Activated CD4-positive, alpha-beta T cell treated with anti-CD3 and anti-CD28 coated beads, Interleukin-2, amount 50 U/mL, for 1 hour (primary cell): ENCODE measurements around the gene OR10K1.
"Not testable (repeated sequence)": the region's sequence is repeated elsewhere in the genome, so short reads cannot be mapped to it uniquely, and the experiment has no call there.

Experiments used
- DNase-seq: peaks from one replicate; pipeline ENCODE4 v3.0.0-alpha.2; 2020

OR10K1 gene, protein sequence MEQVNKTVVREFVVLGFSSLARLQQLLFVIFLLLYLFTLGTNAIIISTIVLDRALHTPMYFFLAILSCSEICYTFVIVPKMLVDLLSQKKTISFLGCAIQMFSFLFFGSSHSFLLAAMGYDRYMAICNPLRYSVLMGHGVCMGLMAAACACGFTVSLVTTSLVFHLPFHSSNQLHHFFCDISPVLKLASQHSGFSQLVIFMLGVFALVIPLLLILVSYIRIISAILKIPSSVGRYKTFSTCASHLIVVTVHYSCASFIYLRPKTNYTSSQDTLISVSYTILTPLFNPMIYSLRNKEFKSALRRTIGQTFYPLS

DNA sequence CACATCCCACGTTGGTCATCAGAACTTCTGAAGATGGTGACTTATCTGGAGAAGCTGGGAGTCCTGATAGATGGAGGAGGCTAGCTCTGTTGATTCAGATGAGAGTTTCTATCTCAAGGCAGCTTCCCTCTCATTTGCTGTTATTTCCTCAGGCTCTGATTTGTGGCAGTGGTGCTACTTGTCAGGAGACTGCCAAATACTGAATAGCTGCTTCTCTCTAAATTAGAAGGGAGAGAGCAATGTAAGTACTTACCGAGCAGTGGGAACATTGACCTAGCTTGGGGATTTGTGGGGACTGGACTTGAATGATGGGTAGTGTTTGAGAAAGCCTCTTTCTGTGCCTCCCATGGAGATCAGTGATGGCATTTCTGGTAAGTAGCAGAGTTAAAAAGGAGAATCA is at the start of gene OR10K1:
TSS of gene OR10K1 (plus strand) at position 301 of the 400 bp plus-strand sequence. CDS start 3,728 bp downstream, outside the sequence.
- no peak for DNase-seq

DNA sequence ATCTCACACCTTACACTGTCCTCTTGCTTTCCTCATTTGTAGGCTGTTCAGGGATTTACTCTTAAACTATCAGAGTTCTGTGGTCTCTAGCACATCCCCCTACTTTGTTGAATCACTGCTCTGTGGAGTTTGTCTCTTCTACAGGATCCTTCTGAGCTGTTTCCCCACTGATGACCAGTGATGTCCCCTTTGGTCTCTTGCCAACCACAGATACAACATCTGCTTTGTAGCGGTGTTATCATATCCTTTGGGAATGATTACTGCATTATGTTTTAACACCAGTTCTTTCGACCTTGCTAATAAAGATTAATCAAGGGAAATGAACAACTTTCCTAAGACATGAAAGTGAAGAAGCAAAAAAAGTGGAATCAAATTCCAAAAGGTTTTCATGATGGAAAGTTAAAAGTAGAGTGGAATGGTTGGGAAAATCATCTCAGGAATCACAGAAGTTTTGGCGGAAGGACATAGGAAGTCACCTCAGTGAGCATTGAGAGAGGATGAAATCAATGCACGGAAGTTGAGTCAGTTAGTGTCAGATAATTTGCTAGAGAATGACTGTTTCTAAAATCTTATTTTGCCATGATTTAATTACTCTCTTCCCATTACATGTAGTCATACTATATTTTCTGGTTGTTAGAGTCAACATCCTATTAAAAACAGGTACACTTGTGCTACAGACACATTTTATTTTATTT is 46.8 kb upstream of the OR10K1 start:
- no peak for DNase-seq

DNA sequence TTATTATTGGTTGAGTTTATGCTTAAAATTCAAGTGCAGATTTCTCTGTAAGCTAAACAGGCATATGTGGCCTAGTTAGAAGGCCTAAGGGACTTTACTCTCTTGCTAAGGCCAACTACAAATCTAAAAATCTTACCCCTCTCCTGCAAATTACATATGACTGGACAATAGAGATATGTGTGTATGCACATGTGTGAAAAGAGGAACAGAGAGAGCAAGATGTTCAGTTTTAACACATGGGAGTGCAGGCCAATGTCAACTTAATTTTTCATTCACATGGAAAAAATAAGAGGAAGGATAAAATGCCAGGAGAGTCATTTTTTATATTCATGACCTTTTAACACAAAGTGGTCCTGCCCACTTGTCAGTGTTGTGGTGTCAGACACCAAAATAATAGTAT is 44.0 kb upstream of the OR10K1 start:
- DNase-seq: no peak

GRCh38 chr1:158422212-158422611 is 39.4 kb upstream of the OR10K1 start:
- no peak for DNase-seq

GRCh38 chr1:158425027-158425426 is 36.6 kb upstream of the OR10K1 start:
- DNase-seq: no peak

GRCh38 chr1:158426137-158426536 is 35.5 kb upstream of the OR10K1 start, which contains the start of gene OR10K2:
OR10K2 (minus strand) TSS chr1:158426237; CDS start chr1:158420866, 5,371 bp downstream.
- no peak for DNase-seq

DNA sequence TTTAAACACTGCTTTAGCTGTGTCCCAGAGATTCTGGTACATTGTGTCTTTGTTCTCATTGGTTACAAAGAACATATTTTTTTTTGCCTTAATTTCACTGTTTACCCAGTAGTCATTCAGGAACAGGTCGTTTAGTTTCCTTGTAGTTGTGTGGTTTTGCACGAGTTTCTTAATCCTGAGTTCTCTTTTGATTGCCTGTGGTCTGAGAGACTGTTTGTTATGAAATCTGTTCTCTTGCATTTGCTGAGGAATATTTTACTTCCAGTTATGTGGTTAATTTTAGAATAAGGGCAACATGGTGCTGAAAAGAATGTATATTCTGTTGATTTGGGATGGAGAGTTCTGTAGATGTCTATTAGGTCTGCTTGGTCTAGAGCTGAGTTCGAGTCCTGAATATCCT is 31.5 kb upstream of the OR10K1 start:
- not testable (repeated sequence) for DNase-seq

DNA sequence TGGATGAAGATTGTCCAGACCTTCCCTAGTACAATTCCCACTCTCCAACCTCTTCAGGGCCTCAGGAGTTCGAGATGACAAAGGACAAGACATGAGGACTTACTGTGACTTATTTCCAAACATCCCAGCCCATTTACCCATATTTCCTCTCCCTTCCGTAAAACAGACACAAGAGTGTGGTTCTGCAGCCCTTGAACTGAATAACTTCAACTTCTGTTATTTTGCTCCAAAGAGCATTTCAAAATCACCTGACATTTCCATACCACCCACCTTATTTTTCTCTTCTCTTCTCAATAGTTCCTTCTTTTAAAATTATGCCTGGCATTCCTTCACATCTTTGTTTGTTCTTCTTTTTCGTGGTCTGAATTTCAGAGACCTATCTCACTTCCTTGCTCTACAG is 26.9 kb upstream of the OR10K1 start:
- DNase-seq: no peak

- DNase-seq: no peak
Observed at GRCh38 chr1:158445376-158445775, 16.3 kb upstream of the OR10K1 start.

DNA sequence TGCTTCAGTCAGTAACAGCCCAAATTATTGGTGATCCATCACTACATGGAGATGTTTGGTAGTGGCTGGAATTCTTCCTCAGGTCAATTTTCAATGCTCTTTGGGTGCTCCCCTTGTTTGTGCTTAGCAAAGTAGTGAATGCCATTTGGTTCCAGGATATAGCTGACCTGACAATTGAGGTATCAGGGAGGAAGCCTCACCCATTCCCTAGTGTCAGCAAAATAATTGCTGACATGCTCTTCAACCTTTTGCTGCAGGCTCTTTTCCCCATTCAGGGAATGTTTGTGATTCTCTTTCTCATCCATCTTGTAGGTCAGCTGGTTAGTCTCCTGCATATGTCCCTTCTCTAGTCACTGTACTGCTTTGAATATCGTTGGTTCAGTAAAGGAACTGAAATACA is 7.1 kb upstream of the OR10K1 start:
- no peak for DNase-seq

DNA sequence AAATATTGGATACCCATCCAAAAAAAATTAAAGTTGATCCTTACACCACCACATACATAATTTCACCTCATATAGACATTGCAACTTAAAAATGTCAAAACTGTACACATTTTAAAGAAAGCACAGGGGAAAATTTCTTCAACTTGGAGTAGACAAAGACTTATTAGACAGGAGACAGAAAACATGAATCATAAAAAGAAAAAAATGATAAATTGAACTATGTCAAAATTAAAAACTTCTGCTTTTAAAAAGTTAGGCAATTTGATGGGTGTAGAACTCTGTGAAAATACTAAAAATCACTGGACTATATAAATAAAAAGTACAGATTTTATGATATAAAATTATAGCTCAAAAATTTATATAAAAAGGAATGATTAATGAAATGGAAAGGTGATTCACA is 4.4 kb upstream of the OR10K1 start:
- DNase-seq: no peak

DNA sequence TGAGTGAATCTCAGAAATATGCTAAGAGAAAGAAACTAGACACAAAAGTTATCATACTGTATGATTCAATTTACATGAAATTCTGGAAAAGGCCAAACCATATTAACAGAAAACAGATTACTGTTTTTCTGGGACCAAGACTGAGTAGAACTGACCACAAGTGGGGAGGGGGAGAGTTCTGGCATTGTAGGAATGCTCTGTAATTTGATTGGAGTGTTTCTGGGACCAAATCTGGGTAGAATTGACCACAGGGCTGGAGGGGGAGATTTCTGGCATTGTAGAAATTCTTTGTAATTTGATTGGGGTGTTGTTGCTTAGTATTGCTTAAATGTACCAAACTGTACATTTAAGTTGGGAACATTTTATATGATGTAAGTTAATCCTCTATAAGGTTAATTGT is 3.4 kb upstream of the OR10K1 start:
- DNase-seq: no peak

GRCh38 chr1:158471920-158472319 is 10.3 kb downstream of the OR10K1 start, which contains the start of gene OR10R2:
OR10R2 (plus strand) TSS chr1:158472220; CDS start chr1:158472326, 106 bp downstream.
- no peak for DNase-seq

GRCh38 chr1:158485455-158485854 is 23.8 kb downstream of the OR10K1 start:
- DNase-seq: no peak

DNA sequence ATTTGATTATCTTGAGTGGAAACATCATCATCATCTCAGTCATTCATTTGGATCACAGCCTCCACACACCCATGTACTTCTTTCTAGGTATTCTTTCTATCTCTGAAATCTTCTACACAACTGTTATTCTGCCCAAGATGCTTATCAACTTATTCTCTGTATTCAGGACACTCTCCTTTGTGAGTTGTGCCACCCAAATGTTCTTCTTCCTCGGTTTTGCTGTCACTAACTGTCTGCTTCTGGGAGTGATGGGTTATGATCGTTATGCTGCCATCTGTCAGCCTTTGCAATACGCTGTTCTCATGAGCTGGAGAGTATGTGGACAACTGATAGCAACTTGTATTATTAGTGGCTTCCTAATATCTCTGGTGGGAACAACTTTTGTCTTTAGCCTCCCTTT is 29.7 kb downstream of the OR10K1 start:
- DNase-seq: no peak

DNA sequence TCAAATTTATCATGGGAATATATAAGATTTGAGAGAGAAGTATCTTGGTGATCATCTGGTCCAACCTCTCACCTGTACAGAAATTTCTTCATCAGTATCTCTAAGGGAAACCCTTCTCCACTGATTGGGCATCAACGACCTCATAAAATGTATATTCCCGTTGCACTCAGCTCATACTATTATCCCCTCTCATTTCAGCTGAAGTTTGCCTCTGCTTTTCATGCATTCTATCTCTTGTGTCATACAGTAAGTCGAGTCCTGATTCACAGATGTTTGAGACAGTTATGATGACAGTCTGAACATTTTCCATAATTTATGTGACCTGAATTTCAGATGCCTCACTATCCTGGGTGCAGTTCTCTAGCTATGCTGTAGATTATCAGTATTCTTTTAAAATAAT is 31.4 kb downstream of the OR10K1 start:
- DNase-seq: no peak

GRCh38 chr1:158494796-158495195 is 33.2 kb downstream of the OR10K1 start:
- DNase-seq: no peak

DNA sequence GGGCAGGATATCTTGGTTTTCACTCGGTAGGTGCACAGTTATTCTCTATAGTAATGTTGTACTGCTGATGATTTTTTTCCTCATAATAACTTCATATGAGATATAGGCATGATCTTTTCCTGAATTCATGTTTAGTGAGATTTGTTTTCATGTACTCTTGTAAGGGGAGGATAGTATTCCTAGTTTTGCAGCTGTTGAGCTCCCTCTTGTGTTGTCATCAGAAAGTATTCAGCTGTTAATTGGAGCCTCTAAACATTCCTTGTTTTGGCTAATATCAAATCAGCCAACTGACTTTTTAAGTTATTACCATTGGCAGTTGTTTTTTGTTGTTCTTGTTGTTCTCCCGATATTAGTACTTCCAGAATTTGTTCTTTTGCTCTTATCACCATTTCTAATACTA is 34.7 kb downstream of the OR10K1 start:
- no peak for DNase-seq

GRCh38 chr1:158506369-158506987 is 44.8 kb downstream of the OR10K1 start:
- peak; percentile 35 for DNase-seq

DNA sequence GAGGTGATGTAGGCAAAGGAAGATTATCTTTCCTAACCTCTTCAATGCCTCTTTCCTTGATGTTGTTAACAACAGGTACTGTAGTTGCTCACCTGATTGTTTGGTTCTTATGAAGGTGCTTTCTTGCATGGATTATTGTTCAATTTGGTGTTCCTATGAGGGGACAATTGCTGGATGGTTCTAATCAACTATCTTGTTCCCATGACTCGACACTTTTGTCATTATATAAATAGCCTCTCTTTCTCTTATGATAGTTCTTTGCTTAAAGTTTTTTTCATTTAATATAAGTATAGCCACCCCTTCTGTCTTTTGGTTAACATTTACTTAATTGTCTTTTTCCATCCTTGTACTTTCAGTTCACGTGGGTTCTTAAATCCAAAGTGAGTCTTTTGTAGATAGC is 45.9 kb downstream of the OR10K1 start:
- DNase-seq: no peak

GRCh38 chr1:158509471-158510156 is 48.0 kb downstream of the OR10K1 start:
- no peak for DNase-seq

DNA sequence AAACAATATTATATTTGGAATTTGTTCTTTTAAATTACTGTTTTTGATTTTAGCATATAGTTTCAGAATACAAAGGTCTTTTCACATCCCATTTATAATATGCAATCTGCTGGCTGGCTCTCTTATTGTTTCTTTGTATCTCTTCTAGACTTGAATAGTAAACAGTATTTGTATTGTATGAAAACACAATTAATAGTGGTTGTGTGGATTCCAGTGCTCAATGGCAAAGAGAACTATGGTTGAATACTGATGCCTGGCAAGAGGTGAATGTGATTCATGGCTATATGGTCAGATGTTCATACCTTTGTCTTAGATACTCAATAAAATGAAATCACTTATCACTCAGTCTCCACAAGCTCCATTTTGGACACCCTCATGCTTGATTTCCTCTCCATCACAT is 55.3 kb downstream of the OR10K1 start:
- DNase-seq: no peak
